SJSA1 (cell line): Measurements from ENCODE around the gene MEF2C. TPM values are rescaled to one million over a fixed set of nuclear protein-coding genes. Genes with fewer than 3 reads are reported as not detected.
"Not testable (repeated sequence)": the region's sequence is repeated elsewhere in the genome, so short reads cannot be mapped to it uniquely, and the experiment has no call there.

Source experiments
- DNase-seq, 2 experiments: peaks; one replicate each; pipeline ENCODE4 v3.0.0-alpha.2; 2015 to 2020; ENCODE audit warnings: low spot score in 2 of 2, low read depth in 1 of 2
- H3K27ac ChIP-seq: fragments of 250-450 bp; sonication (Bioruptor Pico); 2 replicates; pipeline ENCODE4 v1.5.1; 2020; ENCODE audit warnings: mild to moderate bottlenecking, moderate library complexity
- H3K27me3 ChIP-seq: fragments of 250-450 bp; sonication (Bioruptor Pico); replicated peaks from 2 replicates; pipeline ENCODE4 v1.5.1; 2020; ENCODE audit warnings: mild to moderate bottlenecking, moderate library complexity
- H3K36me3 ChIP-seq: fragments of 250-450 bp; sonication (Bioruptor Pico); 2 replicates; pipeline ENCODE4 v1.5.1; 2020; ENCODE audit warnings: mild to moderate bottlenecking
- H3K4me1 ChIP-seq: fragments of 250-450 bp; sonication (Bioruptor Pico); replicated peaks from 2 replicates; pipeline ENCODE4 v1.6.1; 2021; ENCODE audit warnings: mild to moderate bottlenecking
- H3K4me3 ChIP-seq: fragments of 250-450 bp; sonication (Bioruptor Pico); 2 replicates; pipeline ENCODE4 v1.5.1; 2020; ENCODE audit warnings: mild to moderate bottlenecking
- H3K9me3 ChIP-seq: fragments of 250-450 bp; sonication (Bioruptor Pico); replicated peaks from 2 replicates; pipeline ENCODE4 v1.5.1; 2020; ENCODE audit warnings: mild to moderate bottlenecking
- total RNA-seq: library from RNA; depleted of rRNA; stranded (reverse); fragments of >200 nt; shearing (Covaris generic); gene quantifications from 2 replicates; pipeline ENCODE4 v1.2.3, GENCODE V29; 2014

Gene MEF2C
- total RNA-seq, 1 experiment from 2014 or later, result 29.8 TPM

DNA sequence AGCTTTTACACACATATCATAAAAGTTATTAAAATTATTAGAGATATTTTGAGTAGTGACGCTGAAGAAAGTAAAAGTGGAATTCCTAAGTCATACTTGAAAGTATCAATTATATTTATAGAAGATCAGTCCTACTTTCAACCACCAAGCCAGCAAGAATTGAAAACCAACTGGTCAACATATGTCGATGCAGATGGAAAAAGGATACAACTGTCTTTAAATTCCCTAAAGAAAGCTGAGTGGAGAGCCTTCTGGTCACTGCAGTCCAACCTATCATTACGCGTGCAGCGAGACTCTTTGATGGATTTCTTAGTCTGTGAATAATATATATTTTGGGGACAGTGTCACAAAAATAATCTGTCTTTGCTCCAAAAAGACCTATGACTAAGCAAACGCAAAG lies 15.3 kb downstream of the MEF2C start:
- Histone ChIP-seq H3K27ac (no peak overlapping the region), H3K4me1 (no peaks in the 10 kb centered on the region), H3K4me3 (no peak overlapping the region), H3K36me3 (no peaks in the 10 kb centered on the region), H3K9me3 (no peaks in the 10 kb centered on the region), H3K27me3 (no peaks in the 10 kb centered on the region)
- DNase-seq, result no peak

DNA sequence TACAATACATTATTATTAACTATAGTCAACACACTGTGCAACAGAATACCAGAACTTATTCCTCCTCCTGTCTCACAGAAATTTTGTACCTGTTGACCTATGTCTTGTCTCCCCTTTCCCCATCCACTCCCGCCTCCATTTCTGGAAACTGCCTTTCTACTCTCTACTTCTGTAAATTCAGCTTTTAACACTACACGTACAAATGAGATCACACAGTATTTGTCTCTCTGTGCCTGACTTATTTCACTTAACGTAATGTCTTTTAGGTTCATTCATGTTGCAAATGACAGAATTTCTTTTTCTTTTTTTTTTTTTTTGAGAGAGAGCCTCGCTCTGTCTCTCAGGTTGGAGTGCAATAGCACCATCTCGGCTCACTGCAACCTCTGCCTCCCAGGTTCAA lies 19.5 kb downstream of the MEF2C start:
- H3K36me3 ChIP-seq, result no peaks in the 10 kb centered on the region
- H3K27me3 ChIP-seq, result no peaks in the 10 kb centered on the region
- H3K4me1 ChIP-seq, result no peaks in the 10 kb centered on the region
- H3K4me3 ChIP-seq, result no peak overlapping the region
- no peak overlapping the region for H3K27ac ChIP-seq
- no peaks in the 10 kb centered on the region for H3K9me3 ChIP-seq
- DNase-seq, result no peak

DNA sequence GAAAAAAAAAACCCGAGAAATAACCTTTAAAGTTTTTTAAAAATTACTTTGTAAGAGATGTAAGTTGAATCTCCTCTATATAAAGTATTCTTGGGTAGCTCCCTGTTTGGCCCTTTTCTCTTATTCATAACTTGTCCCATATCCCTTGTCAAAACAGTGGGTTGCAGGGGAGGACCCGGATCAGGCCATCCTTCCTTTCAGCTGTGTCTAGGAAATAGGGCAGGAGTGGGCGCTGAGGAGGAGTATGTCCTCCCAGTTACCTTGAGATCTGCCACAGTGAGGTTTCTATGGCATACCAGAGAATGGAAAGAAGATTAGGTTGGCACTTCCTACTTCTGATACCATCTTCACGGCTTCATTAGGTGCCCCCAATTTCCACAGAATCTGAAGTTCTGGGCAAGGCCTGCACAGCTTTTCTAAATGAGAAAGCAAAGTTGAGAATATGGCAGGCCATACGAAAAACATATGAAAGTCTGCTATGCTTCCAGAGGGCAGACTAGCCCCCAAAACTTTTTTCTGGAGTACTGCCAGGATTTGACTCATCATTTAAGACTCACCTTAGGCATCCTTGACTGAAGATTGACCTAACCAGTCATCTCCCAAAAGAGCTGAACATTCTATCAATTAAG lies 20.3 kb downstream of the MEF2C start:
- Histone ChIP-seq H3K36me3 (no peaks in the 10 kb centered on the region), H3K9me3 (no peaks in the 10 kb centered on the region), H3K4me1 (no peaks in the 10 kb centered on the region), H3K27ac (no peak overlapping the region), H3K27me3 (no peaks in the 10 kb centered on the region), H3K4me3 (no peak overlapping the region)
- no peak for DNase-seq

DNA sequence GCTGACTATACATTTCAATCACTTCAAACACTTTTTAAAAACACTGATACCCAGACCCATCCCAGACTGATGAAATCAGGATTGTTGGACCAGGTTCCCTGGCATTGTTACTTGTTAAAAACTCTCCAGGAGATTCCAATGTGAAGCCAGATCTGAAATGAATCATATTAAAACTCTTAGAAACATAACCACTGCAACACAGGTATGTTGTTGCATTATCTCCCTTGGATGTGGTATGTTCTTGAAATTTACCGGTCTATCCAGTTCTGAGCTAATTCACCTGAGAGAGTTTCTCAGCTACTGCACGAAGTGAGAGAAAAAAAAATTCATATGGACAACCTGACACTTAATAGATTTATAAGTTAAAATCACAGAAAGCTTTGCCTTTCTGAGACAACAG lies 21.8 kb downstream of the MEF2C start:
- DNase-seq, result no peak

DNA sequence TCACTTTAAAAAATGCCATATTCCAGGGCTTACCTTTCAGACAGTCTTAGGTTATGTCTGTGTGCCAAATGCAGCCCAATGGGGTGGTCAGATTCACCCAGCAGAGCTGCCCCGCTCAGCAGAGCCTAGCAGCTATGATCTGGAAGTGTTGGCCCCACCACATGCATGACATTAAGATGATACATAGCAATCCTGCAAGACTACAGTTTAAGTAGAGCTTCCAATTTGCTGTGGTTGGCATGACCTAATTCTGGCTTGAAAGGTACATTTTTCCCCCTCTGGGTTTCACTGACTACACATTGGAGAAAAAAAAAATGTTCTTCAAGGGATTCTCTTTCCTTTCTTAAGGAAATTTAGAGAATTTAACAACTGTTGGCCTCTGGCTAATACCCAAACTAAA lies 22.5 kb downstream of the MEF2C start:
- Histone ChIP-seq H3K4me3 (no peak overlapping the region), H3K27me3 (no peaks in the 10 kb centered on the region), H3K4me1 (no peaks in the 10 kb centered on the region), H3K36me3 (peaks cover 9% of the 10 kb centered on the region; the same call in 1 of the 2 replicates), H3K27ac (no peak overlapping the region), H3K9me3 (no peaks in the 10 kb centered on the region)
- DNase-seq, result no peak

More for the DNA sequence above, 21.8 kb downstream of the MEF2C start:
- H3K4me3 ChIP-seq, result no peak overlapping the region
- no peak overlapping the region for H3K27ac ChIP-seq
- no peaks in the 10 kb centered on the region for H3K9me3 ChIP-seq
- no peaks in the 10 kb centered on the region for H3K4me1 ChIP-seq
- peaks cover 6% of the 10 kb centered on the region; the same call in 1 of the 2 replicates for H3K36me3 ChIP-seq
- no peaks in the 10 kb centered on the region for H3K27me3 ChIP-seq

DNA sequence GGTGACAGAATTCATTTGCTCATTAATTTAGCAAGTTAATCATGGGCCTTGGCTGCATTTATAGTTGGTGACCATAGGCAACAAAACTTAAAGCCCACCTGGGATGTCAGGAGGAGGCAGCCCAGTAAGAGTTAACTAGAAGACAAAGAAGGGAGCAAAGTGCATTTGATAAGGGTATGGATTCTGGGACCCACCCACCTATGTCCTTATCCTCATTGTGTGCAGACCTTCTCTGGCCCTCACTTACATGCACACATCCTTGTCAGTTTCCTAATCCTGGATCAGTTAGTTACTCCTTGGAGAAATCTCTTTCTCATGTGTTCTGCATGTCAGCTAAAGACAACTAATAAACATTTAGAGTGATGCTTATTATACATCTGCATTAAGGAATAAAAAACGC lies 24.6 kb downstream of the MEF2C start:
- no peaks in the 10 kb centered on the region for H3K4me1 ChIP-seq
- H3K4me3 ChIP-seq, result no peak overlapping the region
- H3K9me3 ChIP-seq, result no peaks in the 10 kb centered on the region
- peaks cover 9% of the 10 kb centered on the region; the same call in 1 of the 2 replicates for H3K36me3 ChIP-seq
- no peak for DNase-seq
- no peak overlapping the region for H3K27ac ChIP-seq
- no peaks in the 10 kb centered on the region for H3K27me3 ChIP-seq

DNA sequence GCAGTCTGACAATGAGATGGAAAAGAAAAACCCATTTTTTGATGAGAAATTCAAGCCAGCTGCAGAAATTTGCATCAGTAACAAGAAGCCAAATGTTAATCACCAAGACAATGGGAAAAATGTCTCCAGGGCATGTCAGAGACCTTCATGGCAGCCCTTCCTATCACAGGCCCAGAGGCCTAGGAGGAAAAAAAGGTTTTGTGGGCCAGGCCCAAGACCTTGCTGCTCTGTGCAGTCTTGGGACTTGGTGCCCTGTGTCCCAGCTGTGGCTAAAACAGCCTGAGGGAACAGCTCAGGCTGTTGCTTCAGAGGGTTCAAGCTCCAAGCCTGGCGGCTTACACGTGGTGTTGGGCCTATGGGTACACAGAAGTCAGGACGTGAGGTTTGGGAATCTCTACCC lies 26.6 kb downstream of the MEF2C start:
- not testable (repeated sequence) for H3K27ac ChIP-seq, H3K4me3 ChIP-seq, H3K9me3 ChIP-seq, H3K27me3 ChIP-seq, H3K4me1 ChIP-seq, H3K36me3 ChIP-seq, DNase-seq

DNA sequence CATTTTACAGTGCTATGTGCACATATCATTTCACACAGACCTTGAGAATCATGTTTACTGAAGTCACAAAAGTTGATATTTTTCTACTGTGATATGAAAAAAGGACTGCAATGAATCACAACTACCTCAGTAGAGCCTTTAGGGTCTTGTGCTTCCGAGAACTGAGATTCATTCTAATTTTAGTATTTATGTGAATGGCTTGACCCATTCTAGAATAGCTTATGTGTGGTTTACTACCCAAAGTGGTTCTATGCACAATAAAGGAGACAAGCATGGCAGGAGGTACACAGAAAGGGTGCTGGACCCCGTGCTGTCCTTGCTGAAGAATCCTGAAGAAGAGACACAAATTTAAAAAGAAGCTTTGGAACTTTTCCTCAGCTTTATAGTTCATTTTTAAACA lies 28.2 kb downstream of the MEF2C start:
- Histone ChIP-seq H3K36me3 (peaks cover 9% of the 10 kb centered on the region; the same call in 1 of the 2 replicates), H3K4me3 (no peak overlapping the region), H3K4me1 (no peaks in the 10 kb centered on the region), H3K27me3 (no peaks in the 10 kb centered on the region), H3K9me3 (no peaks in the 10 kb centered on the region), H3K27ac (no peak overlapping the region)
- no peak for DNase-seq

DNA sequence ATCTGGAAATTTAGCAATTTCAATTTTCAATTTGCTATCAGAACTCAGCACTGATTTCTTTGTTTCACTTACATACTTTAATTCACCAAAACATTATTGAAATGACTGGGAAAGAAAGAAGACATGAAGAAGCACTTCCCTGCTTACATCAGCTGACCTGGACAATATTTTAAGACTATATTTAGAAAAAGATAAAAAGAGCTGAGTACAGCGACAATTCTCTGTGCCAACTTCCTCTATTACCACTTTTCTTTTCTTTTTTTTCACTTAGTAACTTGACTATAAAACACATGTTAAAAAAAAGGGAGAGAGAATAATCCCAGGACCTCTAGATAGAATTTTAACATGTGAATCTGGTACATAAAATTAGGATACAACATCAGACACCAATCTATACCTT lies 35.6 kb downstream of the MEF2C start:
- H3K27me3 ChIP-seq, result no peaks in the 10 kb centered on the region
- no peaks in the 10 kb centered on the region for H3K36me3 ChIP-seq
- no peak overlapping the region for H3K27ac ChIP-seq
- no peak for DNase-seq
- H3K9me3 ChIP-seq, result no peaks in the 10 kb centered on the region
- no peak overlapping the region for H3K4me3 ChIP-seq
- H3K4me1 ChIP-seq, result no peaks in the 10 kb centered on the region

DNA sequence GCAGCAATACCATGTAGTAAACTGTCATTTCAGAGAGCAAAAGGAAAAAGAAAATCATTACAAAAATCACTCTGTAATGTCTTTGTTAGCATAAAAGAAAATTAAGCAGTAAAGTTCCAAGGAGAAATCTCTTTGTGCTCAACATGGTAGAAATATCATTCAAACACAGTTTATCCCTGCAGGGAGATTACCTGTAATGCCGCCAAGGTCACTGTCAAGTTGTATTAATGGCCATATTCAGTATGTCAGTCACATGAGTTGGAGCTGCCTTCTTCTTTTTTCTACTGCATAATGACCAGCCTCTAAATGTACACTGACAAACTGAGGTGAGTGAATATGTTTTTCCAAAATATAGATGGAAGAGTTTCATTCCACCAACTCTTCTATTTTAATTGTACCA lies 36.5 kb downstream of the MEF2C start:
- H3K36me3 ChIP-seq, result no peaks in the 10 kb centered on the region
- DNase-seq, result no peak
- no peak overlapping the region for H3K4me3 ChIP-seq
- H3K9me3 ChIP-seq, result no peaks in the 10 kb centered on the region
- H3K27ac ChIP-seq, result no peak overlapping the region
- H3K4me1 ChIP-seq, result no peaks in the 10 kb centered on the region
- H3K27me3 ChIP-seq, result no peaks in the 10 kb centered on the region

DNA sequence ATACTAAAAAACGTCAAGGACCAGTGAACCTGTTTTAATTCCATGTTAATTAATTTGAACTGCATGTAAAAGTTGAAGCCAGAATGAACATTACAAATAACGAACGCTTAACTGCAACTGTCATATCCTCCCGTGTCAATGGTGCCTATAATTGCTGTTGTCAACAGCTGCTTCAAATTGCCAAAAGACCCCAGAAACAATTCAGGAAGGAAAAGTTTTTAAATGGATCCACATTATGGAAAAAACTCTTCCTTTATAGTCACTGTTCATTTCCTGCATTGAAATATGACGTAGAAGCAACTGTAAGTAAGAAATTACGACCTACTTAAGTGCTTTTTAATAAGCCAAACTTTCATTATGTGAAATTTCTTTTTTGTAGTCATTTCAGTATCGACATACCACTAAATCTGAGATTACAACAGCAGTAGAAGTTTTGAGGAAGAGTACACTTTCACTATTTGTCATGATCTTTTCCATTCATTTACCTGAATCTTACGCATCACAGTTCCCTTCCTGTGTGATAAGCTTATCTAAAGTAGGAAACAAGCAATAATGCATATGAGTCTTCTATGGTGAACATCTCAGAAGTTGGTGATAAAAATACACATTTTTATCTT lies 37.8 kb downstream of the MEF2C start:
- no peaks in the 10 kb centered on the region for H3K36me3 ChIP-seq
- no peaks in the 10 kb centered on the region for H3K9me3 ChIP-seq

DNA sequence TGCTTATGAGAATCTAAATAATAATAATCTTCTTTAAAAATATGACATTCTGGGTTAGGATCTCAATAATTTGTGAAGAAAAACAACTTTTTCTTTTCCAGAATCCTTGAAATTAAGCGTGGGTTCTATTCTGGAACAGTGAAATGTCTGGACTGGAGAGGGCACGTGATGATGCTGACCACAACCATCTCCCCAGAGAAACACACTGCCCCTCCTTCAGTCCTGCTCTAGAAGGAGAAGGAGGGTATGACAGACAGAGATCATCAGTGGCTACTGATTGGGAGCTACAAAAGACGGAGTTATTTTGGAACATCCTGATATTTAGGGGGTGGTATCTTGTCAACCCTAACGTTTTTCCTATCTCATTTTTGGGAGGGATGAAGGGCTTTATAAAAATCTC lies 40.2 kb downstream of the MEF2C start:
- no peaks in the 10 kb centered on the region for H3K27me3 ChIP-seq
- no peaks in the 10 kb centered on the region for H3K9me3 ChIP-seq
- no peaks in the 10 kb centered on the region for H3K4me1 ChIP-seq
- H3K4me3 ChIP-seq, result no peak overlapping the region
- no peak overlapping the region for H3K27ac ChIP-seq
- DNase-seq, result no peak
- H3K36me3 ChIP-seq, result no peaks in the 10 kb centered on the region

More for the DNA sequence above, 37.8 kb downstream of the MEF2C start:
- Histone ChIP-seq H3K4me3 (no peak overlapping the region), H3K27ac (no peak overlapping the region), H3K4me1 (no peaks in the 10 kb centered on the region), H3K27me3 (no peaks in the 10 kb centered on the region)
- no peak for DNase-seq

DNA sequence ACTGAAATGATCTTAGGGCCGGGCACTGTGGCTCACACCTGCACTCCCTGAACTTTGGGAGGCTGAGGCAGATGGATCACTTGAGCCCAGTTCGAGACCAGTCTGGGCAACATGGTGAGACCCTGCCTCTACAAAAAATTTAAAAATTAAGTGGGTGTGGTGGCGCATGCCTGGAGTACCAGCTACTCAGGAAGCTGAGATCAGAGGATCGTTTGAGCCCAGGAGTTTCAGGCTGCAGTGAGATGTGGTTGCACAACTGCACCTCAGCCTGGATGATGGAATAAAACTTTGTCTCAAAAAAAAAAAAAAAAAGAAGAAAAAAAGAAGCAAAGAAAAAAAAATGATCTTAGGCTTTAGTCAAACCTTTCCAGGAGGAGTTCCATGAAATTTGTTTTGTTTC lies 41.8 kb downstream of the MEF2C start:
- DNase-seq, result no peak
- Histone ChIP-seq H3K4me1 (peaks cover 5% of the 10 kb centered on the region), H3K9me3 (no peaks in the 10 kb centered on the region), H3K4me3 (no peak overlapping the region), H3K27ac (no peak overlapping the region), H3K27me3 (no peaks in the 10 kb centered on the region), H3K36me3 (no peaks in the 10 kb centered on the region)

DNA sequence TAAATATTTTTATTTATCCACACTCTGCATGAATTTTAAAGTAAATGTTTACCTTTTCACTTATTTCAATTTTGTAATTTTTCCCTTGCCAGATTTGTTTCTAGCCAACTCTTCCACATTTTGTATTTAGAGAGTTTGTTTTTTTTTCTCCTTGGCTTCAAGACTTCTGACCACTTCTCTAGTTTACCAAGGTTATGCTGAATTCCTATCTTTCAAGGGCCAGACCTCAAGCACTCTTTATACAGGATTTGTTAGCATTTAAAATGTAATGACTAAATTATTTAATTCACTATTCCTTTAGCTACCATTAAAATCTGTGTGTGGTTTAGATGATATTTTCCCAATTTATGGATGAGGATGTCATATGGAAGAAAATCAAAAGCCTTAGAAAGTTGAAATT lies 42.5 kb downstream of the MEF2C start:
- Histone ChIP-seq H3K27me3 (no peaks in the 10 kb centered on the region), H3K27ac (no peak overlapping the region), H3K4me1 (peaks cover 6% of the 10 kb centered on the region), H3K36me3 (no peaks in the 10 kb centered on the region), H3K4me3 (no peak overlapping the region), H3K9me3 (no peaks in the 10 kb centered on the region)
- no peak for DNase-seq

DNA sequence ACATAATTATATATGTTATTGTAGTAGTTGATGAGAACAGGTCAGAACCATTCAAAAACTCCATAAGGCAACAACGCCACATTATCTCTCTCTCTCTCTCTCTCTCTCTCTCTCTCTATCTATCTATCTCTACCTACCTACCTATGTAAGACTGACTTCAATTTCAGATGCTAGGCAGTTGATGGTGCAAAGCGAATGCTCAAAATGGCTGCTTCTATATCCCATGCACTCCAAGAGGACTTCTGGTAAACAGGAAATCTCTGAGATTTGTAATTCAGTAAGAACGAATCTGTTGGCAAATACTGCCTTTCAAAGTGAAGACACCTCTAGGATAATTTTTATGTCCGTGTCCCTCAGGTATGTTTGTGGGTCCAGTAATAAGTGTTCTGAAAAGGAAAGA lies 43.7 kb downstream of the MEF2C start:
- no peaks in the 10 kb centered on the region for H3K27me3 ChIP-seq
- no peaks in the 10 kb centered on the region for H3K36me3 ChIP-seq
- no peak for DNase-seq
- H3K4me3 ChIP-seq, result no peak overlapping the region
- no peaks in the 10 kb centered on the region for H3K9me3 ChIP-seq
- no peak overlapping the region for H3K27ac ChIP-seq
- peaks cover 6% of the 10 kb centered on the region for H3K4me1 ChIP-seq
